HG02943 (cell line): ENCODE results near the gene ACVR1.

Experiments
- ATAC-seq: cut with Tn5 transposase; IDR thresholded peaks from one replicate; pipeline ENCODE4 v1.9.1; 2021; ENCODE audit warnings: mild to moderate bottlenecking, low read depth, moderate library complexity; ENCODE audit not compliant: unreplicated experiment

ACVR1 gene

DNA sequence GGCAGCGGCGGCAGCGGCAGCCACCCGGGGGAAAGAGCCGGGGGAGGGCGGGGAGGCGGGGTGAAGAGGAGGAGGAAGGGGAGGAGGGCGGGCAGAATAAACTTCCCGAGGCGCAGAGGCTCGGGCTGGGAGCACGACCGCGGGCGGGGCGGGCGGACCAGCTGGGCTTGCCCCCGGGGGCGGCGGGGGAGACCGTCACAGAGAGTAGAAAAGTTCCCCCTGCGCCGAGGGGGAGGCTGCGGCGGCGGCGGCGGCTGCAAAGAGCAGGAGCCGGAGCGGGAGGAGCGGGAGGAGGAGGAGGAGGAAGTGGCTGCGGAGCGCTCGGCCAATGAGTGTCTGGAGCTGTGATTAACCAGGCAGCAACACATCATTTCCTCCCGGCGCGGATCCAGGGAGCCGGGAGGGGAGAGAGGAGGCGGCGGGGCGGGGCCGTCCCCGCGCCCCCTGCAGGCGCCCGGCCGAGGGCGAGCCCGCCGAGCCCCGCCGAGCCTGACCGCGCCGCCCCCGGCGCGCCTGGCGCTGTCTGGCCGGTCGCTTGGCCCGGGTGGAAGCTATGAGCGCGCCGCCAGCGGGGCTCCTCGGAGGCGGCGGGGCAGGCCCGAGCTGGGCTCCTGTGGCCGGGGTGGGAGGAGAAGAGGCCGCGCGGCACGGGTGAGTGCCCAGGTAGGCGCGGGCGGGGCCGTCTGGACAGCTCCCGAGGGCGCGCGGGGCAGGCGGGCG is at the start of gene ACVR1:
Gene ACVR1, minus strand, starts transcription at position 265 of the 720 bp plus-strand sequence. CDS start 76,837 bp downstream, outside the sequence.
- ATAC-seq: peak; percentile 78

DNA sequence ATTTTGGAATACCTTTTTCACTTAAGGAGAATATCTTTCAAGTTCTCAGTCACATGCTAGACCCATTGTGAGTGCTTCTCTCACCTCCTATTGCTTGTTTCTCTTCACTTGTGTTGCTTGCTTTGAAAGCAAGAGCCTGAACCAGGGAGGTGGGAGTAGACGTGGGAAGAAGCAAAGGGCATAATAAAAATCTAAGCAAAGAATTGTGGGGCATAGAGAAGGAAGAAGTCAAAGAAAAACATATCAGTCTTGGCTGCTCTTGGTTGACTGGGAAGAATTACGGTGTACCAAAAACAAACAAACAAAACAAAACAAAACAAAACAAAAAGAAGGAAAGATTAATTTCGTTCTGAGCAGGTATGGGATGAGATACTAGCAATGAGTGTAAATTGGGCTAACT is 48.9 kb upstream of the ACVR1 start:
- ATAC-seq: no peak

DNA sequence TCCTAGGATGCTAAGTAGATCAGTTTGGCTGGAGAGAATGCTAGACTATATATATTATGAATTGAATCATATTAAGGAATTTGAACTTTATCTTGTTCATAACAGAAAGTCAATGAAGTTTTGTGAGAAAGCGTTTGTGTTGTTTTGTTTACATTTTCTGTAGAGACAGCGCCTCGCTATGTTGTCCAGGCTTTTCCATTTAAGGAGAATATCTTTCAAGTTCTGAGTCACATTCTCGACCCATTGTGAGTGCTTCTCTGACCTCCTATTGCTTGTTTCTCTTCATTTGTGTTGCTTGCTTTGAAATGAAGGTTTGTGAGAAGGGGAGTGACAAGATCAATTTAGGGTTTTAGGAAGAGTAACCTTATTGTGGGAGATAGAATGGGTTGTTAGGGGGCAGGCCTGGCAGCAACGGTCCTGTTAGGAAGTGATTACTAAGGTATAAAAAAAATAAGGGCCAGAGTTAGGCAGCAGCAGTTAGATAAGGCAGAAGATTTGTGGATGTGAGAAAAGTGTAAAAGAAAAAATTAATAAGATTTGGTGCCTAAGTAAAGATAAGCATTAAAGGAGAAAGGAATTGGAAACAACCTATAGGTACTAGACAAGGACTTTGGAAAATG is 47.6 kb upstream of the ACVR1 start:
- ATAC-seq: no peak

DNA sequence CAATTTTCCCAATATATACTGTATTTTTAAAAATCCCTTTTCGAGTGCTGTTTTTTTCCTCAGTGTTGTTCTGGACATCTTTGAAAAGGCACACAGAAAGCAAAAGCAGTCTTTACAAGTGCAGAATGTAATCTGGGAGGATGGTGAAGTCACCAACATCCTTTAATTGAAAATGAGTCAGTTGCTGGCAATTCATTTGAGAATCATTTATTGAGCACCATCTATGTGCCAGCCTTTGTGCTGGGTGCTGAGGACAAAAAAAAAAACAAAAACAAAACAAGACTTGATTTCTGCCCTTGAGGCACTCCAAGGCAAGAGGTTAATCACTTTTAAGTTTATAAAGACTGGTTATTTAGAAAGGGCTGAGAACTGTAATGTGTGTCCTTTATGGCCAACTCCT is 46.7 kb upstream of the ACVR1 start:
- ATAC-seq: no peak

DNA sequence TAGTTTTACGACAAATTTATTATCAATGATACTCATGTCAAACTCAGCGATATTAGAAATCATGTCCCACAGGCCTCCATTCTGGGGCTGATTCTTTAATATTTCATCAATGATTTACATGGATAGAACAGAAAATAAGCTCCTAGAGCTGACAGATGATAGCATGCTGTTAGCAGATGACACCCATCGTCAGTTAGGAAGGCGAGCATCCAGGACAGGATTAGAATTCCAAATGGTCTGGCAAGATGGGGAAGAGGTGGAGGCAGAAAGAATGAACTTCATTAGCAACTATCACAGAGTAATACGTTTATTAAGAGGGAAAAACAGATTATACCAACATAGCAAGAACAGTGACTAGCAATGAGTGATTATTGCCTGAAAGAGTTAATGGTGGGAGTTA is 46.2 kb upstream of the ACVR1 start:
- ATAC-seq: no peak

DNA sequence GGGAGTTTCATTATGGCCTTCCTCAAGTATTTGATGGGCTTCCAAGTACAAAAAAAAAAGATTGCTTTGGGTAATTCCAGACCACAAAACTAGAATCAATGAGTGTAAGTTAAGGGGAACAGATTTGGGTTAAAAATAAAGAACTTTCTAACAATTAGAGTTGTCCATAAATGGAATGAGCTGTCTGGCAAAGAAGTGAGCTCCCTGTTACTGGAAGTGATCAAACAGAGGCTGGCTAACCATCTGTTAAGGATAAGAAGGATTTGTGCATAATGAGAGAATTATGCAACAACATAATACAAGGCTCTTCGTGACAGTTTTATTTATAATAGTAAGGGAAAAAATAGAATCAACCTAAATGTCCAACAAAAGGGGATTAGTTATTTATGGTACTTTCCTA is 44.6 kb upstream of the ACVR1 start:
- no peak for ATAC-seq

DNA sequence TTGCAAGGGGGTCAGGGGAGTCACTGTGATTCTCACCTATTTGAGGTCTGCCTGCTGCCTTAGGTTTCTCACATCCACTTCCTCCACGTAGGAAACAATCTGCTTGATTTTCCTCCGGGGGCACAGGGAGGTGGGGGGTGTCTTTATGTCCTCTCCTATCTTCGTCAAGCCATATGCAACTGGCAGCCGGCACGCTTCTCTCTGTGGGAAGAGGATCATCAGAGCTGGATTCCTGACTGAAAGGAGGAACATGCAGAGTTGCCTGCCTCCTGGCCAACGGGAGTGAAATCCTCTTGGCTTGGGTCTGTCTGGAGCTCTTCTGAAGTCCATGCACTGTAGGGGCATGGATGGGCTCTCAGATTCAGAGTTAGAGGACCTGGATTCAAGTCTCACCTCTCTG is 43.1 kb upstream of the ACVR1 start:
- no peak for ATAC-seq

DNA sequence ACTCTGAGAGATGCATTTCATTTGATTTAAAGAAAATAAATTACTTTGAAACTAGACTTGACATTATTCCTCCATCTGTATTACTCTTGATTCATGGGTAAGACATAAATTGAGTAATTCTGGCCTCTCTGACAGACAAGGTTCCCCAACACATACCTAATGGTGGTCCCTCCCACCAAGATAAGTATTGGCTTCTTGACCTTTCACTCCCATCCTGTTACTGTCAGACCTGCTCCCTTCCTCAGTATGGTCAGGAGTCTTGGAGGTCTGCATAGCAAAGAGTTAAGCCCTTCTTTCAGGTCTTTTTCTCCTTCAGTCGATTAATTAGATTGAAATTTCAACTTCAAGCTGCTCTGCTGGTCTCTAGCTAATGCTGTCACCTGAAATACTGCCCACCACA is 42.2 kb upstream of the ACVR1 start:
- ATAC-seq: no peak

DNA sequence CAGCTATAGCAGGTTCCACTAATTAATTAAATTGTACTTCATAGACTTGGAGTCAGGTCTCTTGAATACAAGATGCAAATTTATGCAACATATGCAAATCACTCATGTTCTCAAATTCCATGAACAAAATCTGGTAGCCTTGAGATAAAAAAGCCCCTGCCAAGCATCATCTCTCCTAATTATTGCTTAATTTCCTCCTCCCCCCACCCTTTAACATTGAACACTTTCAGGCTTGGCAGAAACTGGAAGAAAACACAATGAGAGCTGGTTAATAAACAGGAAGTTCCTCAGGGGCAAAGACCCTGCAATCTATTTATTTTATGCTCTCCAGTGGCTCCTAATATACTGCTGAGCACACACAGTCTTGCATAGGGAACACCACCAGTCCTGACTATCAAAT is 35.6 kb upstream of the ACVR1 start:
- ATAC-seq: no peak

DNA sequence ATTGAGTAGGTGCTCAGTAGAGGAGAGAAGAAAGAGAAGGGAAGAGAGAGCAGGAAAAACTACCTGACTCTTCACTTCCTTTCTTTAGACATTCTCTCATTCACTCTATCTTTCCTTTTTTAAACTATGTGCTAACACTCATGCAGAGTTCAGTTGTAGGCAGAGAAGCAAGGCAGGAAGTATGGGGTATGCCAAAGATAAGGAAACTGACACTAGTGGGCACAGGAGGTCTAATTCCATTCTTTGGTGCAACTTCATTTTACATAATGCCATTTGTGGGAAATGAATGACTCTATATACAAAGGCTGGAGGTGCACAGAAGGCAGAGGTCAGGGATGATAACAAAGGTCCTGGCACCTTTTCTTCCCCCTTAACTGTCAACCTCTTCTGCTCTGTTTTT is 35.1 kb upstream of the ACVR1 start:
- no peak for ATAC-seq

DNA sequence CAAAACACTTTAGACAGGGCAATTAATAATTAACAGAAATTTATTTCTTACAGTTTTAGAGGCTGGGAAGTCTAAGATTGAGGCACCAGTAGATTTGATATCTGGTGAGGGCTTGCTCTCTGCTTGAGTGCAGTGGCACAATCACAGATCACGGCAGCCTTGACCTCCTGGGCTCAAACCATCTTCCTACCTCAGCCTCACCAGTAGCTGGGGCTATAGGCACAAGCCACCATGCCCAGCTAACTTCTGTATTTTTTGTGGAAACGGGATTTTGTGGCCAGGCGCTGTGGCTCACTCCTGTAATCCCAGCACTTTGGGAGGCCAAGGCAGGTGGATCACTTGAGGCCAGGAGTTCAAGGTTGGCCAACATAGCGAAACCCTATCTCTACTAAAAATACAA is 29.0 kb upstream of the ACVR1 start:
- ATAC-seq: no peak

DNA sequence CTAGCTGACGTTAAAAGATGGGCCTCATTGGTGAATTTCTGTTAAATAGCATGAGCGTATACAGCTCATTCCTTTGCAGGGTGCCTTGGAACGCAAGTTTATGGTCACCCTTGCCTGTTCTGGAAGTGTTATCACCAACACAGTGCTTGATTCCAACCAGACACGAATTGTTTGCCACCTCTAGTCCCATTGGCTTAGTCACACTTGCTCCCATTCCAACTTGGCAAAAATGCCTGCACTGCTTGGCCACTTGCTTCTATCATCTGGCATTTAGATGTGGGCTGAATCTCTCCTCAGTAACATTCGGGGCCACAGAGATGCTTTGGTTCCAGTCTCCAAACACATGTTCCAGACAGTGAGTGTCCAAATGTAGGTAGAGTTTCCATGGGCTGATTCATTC is 27.5 kb upstream of the ACVR1 start:
- ATAC-seq: no peak

DNA sequence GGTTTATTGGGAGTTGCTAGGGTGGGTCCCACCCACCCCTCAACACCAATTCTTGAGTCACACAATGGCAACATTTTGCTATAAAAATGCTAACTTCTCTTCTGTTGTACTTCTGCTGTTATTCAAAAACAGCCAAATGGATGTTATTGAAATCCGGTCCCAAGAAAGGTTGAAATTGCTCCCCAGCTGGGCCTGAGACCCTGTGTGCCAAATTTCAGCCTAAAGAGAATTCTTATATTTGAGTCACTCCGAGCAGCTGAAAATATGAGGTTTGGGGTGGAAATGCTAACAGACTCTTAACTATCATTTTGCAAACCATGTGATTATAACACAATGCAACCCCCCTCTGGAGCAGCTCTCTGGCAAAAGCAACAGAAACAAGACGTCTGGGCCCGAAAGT is 27.0 kb upstream of the ACVR1 start:
- ATAC-seq: no peak

DNA sequence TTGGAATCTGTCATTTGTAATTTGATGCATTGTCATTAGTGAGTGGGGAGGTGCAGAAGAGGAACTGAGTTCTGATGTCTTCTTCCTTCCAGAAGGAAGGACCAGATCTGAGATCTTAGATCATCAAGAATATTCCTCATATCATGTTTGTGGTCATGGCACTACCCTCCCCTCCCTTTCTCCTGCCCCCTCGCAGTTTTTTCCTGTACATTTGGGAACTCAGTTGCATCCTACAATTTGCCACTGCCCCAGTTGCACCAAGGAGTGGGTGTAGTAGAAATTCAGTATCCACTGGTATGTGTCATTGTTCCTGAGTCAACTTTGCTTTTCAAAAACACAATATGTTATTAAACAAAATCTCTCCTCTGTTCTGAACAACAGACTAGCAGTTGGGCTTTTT is 26.6 kb upstream of the ACVR1 start:
- no peak for ATAC-seq

DNA sequence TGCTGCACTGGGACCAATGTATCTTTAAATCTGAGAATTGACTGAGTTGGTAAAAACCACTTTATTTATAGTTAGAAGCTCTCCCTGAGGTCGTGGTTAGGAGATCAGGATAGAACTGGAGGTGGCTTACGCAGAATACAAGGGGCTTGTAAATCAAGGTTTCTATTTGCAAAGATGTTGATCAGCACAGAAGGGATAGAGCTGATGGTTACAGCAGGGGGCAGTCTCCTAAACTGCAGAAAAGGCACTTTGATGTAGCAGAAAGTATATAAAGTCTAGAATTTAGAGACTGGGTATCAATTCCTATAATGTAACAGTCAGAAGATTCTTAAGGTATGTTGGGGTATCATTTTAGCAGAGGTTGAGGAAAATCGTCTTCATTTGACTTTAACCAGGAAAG is 25.2 kb upstream of the ACVR1 start:
- no peak for ATAC-seq

DNA sequence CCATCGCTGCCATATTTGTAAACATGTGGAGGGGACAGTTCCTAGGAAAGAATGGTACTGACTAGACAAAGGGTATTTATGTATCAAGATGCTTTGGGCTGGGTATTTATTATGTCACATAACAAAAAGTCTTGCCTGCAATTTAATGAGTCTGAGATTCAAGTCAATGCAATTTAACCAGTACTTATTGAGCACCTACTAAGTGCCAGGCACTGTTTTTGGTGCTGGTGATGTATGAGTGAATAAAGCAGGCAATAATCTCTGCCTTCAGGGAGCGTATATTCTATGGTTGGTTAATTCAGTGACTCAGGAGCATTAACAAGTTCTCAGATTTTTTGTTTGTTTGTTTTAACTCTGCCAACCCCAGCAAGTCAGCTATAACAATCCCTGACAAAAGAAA is 24.6 kb upstream of the ACVR1 start:
- no peak for ATAC-seq

DNA sequence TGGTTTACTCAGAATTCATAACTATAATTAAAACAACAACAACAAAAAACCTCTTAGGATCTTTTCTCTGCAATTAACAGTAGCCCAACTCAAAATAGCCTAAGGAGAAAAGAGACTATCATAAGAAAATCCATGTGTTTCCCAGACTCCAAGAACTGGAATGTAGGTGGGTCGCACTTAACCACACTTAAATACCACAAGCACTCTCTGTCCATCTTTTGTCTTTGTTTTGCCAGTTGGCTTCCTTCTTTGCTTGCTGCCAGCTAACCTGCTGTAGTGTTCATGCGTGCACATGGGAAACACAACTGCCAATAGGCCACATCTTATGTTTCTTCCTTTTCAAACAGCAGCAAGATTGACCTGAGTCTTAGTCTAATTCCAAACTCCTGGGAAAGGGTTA is 24.1 kb upstream of the ACVR1 start:
- ATAC-seq: no peak

DNA sequence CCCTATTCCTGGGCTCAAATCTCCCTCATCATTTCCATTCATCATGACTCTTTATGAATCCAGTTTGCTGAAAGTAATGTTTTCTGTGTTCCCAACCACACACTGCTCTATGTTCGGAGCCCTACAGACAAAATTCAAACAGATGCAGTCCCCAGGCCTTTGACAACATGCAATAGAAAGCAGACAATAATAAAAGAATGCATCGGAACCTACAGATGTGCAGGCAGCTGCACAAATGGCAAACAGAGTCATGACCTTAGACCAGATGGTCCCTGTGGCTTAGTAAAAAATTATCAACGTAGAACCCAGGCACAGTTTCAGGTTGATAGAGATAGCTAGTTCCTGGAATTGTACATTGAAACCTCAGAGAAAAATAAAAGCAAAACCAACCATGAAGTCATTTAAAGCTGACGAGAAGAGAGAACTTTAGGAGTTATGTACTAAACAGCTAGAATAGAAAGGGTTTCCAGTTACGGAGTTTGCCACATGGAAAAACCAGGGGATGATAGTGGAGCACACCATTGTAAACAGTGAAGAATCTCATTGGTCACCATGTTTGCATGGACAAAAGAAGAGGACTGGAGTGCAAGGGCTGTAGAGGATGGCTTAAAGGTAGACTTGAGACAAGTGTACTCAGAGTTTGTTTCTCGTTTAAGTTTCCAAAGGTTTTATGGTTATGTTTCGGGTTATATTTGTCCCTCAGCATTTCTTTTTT is 23.2 kb upstream of the ACVR1 start:
- ATAC-seq: peak; percentile 88

DNA sequence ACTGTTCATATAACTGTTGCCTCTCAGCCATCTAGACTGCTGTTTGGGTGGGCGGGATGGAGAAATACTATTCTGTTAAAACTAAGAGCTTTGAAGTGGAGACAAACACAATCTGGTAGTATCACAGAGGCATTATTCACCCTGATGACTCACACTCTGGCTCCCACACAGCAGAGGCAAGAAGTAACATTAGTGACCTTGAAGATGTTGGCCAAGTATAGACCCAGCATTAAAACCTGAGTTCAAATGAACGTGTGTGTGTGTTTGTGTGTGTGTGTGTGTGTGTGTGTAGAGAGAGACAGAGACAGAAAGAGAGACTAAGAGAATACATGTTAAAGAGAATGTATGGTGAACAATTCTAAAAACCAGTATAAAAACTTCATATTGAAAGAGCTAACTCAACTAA is 22.5 kb upstream of the ACVR1 start:
- no peak for ATAC-seq

DNA sequence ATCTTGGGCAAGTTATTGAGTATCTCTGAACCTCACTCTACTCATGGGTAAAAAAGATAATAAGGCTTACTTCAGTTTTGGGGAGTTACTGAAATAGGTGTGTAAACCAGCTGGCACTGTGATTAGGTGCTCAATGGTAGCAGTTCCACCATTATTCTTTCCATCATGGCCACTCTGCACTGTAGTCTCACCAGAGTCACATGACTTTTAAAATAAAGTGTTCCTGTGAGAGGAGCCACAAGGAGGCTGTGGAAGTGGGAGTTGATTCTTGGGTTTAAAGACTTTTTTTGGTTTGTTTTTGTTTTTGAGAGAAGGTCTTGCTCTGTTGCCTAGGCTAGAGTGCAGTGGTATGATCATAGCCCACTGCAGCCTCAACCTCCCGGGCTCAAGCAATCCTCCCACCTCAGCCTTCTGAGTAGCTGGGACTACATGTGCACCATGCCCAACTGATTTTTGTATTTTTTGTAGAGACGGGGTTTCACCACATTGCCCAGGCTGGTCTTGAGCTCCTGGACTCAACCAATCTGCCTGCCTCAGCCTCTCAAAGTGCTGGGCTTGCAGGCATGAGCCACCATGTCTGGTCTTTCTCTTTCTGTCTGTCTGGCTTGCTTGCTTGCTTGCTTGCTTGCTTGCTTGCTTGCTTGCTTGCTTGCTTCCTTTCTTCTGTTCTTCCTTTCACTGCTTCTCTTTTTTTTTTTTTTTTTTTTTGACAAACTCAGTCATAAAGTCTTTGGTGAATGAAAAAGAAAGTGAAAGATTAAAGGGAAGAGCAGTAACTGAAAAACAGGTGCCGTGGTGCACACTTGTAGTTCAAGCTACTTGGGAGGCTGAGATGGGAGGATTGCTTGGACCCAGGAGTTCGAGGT is 21.2 kb upstream of the ACVR1 start:
- peak; percentile 45 for ATAC-seq

DNA sequence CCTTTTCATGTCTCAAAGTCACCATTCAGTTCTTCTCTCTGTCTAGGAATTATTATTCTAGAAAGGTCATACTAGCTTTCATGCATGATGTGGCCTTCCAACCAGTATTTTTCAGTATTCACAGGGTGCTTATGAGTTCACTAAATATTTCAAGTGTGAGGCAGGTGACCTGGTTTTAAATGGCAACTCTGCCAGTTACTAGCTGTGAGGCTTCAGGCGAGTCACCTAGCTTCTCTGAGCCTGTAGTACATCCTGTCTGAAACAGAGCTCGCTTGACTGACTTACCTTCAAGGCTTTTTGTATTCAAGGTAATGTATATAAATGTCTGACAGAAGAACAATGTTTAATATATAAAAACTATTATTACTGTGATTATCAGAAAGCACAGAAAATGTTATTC is 19.4 kb upstream of the ACVR1 start:
- no peak for ATAC-seq
